Thoracic aorta (tissue), 2 donors: ENCODE data around the gene OTUD7B. TPM values are rescaled to one million over a fixed set of nuclear protein-coding genes. Genes with fewer than 3 reads are reported as not detected.

ENCODE experiments used
- ATAC-seq: fragments of 150-250 bp; one replicate; pipeline ENCODE4 v1.8.0; 2017; ENCODE audit warnings: low read depth; ENCODE audit not compliant: insufficient number of reproducible peaks, low FRiP score
- DNase-seq: peaks from one replicate; pipeline ENCODE4 v3.0.0-alpha.2; 2020; ENCODE audit warnings: low spot score
- H3K27ac ChIP-seq, 2 donors: fragments of 200-600 bp; sonication (generic); 1 replicate in 1 of 2; 2 replicates in 1 of 2; pipeline ENCODE4 v1.5.1; 2016; ENCODE audit warnings: mild to moderate bottlenecking in 2 of 2, moderate library complexity in 2 of 2
- H3K27me3 ChIP-seq: fragments of 200-600 bp; sonication (generic); replicated peaks from 2 replicates; pipeline ENCODE4 v1.6.0; 2016; ENCODE audit warnings: mild to moderate bottlenecking; ENCODE audit not compliant: insufficient read depth
- H3K36me3 ChIP-seq: fragments of 200-600 bp; sonication (generic); one replicate; pipeline ENCODE4 v1.5.1; 2016
- H3K4me1 ChIP-seq, 2 donors: fragments of 200-600 bp; sonication (generic); 1 replicate in 1 of 2; 2 replicates in 1 of 2; pipeline versions ENCODE4 v1.5.1 to v1.6.0; 2016; ENCODE audit warnings: low read depth in 2 of 2, mild to moderate bottlenecking in 1 of 2; ENCODE audit not compliant: control insufficient read depth in 1 of 2
- H3K4me3 ChIP-seq: fragments of 200-600 bp; sonication (generic); 2 replicates; pipeline ENCODE4 v1.5.1; 2016; ENCODE audit warnings: mild to moderate bottlenecking
- H3K9me3 ChIP-seq: fragments of 200-600 bp; sonication (generic); 2 replicates; pipeline ENCODE4 v1.5.1; 2016
- total RNA-seq, 2 donors: library from RNA; depleted of rRNA; stranded (reverse); fragments of >200 nt; gene quantifications; one replicate each; pipeline versions ENCODE4 v1.1.0 to v1.2.3, GENCODE V29; 2016
- TF ChIP-seq, protein P1 (sequence below): fragments of 200-600 bp; sonication (generic); IDR thresholded peaks from one replicate; pipeline ENCODE4 v1.5.1; 2019; ENCODE audit warnings: antibody characterized with exemption

OTUD7B gene
- total RNA-seq, 2 donors from 2014 or later: 29.9 to 30.6 TPM

DNA sequence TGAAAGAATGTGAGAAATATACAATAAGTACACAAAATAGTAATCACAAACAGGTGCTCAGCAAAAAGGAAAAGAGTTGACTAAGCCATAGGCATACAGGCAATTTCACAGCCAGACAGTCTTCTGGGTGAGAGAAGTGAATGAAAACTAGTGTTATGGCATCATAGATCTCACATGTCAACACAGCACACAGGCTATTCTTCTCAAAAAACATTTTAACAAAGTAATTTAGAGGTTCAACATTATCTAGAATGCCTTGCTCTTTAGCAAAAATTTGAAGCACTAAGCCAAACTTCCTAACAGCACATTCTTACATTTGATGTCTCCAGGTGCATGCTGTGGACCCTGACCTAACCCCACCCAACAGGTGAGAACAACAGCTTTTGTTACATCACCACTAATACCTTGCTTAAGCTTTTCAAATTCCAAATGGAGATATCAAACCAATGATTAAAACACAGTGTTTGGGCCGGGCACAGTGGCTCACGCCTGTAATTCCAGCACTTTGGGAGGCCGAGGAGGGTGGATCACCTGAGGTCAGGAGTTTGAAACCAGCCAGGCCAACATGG is 30.5 kb downstream of the OTUD7B start:
- Histone ChIP-seq H3K27ac (no peak overlapping the region), H3K4me3 (no peak overlapping the region), H3K36me3 (peaks cover 11% of the 10 kb centered on the region), H3K4me1 (peaks cover 0 to 21% of the 10 kb centered on the region in 2 donors), H3K9me3 (no peaks in the 10 kb centered on the region), H3K27me3 (no peaks in the 10 kb centered on the region)
- TF ChIP-seq, protein P1, sequence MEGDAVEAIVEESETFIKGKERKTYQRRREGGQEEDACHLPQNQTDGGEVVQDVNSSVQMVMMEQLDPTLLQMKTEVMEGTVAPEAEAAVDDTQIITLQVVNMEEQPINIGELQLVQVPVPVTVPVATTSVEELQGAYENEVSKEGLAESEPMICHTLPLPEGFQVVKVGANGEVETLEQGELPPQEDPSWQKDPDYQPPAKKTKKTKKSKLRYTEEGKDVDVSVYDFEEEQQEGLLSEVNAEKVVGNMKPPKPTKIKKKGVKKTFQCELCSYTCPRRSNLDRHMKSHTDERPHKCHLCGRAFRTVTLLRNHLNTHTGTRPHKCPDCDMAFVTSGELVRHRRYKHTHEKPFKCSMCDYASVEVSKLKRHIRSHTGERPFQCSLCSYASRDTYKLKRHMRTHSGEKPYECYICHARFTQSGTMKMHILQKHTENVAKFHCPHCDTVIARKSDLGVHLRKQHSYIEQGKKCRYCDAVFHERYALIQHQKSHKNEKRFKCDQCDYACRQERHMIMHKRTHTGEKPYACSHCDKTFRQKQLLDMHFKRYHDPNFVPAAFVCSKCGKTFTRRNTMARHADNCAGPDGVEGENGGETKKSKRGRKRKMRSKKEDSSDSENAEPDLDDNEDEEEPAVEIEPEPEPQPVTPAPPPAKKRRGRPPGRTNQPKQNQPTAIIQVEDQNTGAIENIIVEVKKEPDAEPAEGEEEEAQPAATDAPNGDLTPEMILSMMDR: no peak
- DNase-seq (no peak), ATAC-seq (no peak)

DNA sequence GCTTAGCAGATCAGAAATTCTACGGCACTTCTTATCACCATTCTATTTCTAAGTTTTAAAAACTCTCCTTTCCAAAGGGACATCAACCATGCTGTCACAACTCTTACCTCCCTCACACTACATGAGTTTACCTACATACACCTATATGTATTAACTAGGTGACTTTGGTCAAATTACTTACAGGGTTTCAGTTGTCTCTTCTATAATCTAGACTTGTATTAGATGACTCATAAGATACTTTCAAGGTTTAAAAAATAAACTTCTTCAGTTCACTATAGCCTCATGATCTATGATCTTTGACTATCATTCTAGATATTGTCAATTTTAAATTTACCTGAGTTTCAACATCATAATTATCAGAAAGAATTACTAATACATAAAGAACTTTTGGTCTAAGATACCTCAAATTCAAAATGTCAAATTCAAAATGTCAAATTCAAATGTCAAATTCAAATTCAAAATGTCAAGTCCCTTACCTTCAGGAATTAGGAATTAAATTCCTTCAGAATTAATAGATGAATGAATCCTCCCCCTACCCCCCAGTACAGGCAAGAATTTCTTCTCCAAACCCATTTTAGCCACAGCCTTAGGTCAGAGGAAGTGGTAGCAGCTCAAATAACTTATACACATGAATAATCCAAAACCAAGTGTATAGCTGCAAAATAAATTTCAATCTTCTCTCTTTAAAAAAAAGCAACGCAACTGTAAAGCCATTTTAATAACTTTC is 31.1 kb downstream of the OTUD7B start:
- Histone ChIP-seq H3K9me3 (no peaks in the 10 kb centered on the region), H3K27me3 (no peaks in the 10 kb centered on the region), H3K4me3 (no peak overlapping the region), H3K4me1 (peaks cover 0 to 21% of the 10 kb centered on the region in 2 donors), H3K27ac (no peak overlapping the region), H3K36me3 (peaks cover 14% of the 10 kb centered on the region)
- ATAC-seq (no peak), DNase-seq (no peak)
- TF ChIP-seq, protein P1: no peak

DNA sequence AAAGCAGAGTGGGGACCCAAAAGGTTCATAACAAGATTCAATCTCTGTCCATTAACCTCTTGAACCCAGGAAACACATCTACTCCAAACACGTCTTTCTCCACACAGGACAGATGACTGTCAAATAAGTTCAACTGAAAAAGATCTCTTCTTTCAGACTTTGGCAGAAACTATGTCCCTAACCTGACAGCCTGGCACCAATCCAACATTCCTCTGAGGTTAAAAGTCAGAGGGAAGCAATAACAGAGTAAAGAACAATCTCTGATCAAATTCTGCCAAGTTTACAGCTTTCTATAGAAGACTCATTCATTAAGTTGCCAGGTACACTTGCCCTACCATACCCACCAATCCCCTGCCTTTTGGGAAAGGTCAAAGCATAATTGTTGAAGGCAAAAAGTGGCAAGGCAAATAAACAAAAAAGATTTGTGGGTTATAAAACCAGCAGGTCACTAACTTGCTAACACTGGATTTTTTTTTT is 31.9 kb downstream of the OTUD7B start:
- Histone ChIP-seq H3K9me3 (no peaks in the 10 kb centered on the region), H3K36me3 (peaks cover 14% of the 10 kb centered on the region), H3K27me3 (no peaks in the 10 kb centered on the region), H3K4me1 (peaks cover 0 to 21% of the 10 kb centered on the region in 2 donors), H3K27ac (no peak overlapping the region), H3K4me3 (no peak overlapping the region)
- ATAC-seq (no peak), DNase-seq (no peak)
- TF ChIP-seq, protein P1: no peak

DNA sequence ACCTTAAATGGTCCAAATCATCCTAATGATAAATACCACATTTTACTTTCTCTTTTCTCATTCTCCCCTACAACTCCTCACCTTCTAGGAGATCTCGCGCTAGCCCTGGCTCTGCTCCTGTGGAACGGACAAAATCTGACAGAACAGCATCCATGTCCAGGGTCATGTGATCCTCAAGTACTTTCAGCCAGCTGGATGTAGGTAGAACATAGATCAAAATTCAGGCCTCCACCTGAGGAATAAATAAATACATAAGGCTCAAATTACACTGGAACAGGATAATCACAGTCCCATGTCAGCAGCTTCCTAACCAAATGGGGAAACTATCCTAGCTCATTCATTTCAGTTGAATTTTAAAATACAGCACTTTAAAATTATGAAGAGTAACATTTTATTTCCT is 33.2 kb downstream of the OTUD7B start:
- no peak for ATAC-seq
- no peak overlapping the region for H3K4me3 ChIP-seq
- peaks cover 14% of the 10 kb centered on the region for H3K36me3 ChIP-seq
- no peak overlapping the region for H3K27ac ChIP-seq
- H3K4me1 ChIP-seq: peaks cover 0 to 21% of the 10 kb centered on the region in 2 donors
- H3K9me3 ChIP-seq: no peaks in the 10 kb centered on the region
- DNase-seq: no peak
- H3K27me3 ChIP-seq: no peaks in the 10 kb centered on the region
- TF ChIP-seq, protein P1: no peak

DNA sequence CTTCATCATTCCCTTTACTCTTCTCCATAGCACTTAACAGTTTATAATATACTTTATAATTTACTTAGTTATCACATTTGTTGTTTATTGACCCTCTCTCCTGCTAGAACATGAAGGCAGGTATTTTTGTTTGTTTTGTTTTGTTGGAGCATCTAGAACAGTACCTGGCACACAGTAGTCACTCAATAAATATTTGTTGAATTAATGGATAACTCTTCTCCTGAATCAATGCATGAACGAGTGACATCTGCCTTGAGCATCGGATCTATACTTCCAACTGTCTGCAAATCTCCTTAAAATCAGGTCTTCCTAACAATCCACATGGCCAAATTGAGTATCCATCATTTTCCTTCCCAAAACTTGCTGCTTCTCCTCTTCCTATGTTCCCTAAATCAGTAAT is 38.0 kb downstream of the OTUD7B start:
- no peak overlapping the region for H3K4me3 ChIP-seq
- TF ChIP-seq, protein P1: no peak
- H3K27me3 ChIP-seq: no peaks in the 10 kb centered on the region
- H3K27ac ChIP-seq: no peak overlapping the region
- H3K36me3 ChIP-seq: peaks cover 29% of the 10 kb centered on the region
- ATAC-seq: no peak
- H3K9me3 ChIP-seq: no peaks in the 10 kb centered on the region
- H3K4me1 ChIP-seq: no peaks in the 10 kb centered on the region
- no peak for DNase-seq
